ENCODE data around the gene TMEM176A. TPM values are rescaled to one million over a fixed set of nuclear protein-coding genes. Genes with fewer than 3 reads are reported as not detected.
"Not testable (repeated sequence)": the region's sequence is repeated elsewhere in the genome, so short reads cannot be mapped to it uniquely, and the experiment has no call there.

TMEM176A gene
- total RNA-seq, 1 donor, result 2.4 TPM

DNA sequence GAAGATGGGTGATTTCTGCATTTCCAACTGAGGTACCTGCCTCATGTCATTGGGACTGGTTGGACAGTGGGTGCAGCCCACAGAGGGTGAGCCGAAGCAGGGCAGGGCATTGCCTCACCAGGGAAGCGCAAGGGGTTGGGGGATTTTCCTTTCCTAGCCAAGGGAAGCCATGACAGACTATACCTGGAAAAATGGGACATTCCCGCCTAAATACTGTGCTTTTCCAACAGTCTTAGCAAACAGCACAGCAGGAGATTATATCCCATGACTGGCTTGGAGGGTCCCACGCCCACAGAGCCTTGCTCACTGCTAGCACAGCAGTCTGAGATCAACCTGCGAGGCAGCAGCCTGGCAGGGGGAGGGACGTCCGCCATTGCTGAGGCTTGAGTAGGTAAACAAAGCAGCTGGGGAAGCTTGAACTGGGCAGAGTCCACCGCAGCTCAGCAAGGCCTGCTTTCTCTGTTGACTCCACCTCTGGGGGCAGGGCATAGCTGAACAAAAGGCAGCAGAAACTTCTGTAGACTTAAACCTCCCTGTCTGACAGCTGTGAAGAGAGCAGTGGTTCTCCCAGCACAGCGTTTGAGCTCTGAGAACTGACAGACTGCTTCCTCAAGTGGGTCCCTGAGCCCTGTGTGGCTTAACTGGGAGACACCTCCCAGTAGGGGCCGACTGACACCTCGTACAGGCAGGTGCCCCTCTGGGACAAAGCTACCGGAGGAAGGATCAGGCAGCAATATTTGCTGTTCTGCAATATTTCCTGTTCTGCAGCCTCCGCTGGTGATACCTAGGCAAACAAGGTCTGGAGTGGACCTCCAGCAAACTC, 7.3 kb downstream of the TMEM176A start:
- not testable (repeated sequence) for DNase-seq (ENCODE audit: low read depth in 2 of 3, low spot score in 2 of 3)

DNA sequence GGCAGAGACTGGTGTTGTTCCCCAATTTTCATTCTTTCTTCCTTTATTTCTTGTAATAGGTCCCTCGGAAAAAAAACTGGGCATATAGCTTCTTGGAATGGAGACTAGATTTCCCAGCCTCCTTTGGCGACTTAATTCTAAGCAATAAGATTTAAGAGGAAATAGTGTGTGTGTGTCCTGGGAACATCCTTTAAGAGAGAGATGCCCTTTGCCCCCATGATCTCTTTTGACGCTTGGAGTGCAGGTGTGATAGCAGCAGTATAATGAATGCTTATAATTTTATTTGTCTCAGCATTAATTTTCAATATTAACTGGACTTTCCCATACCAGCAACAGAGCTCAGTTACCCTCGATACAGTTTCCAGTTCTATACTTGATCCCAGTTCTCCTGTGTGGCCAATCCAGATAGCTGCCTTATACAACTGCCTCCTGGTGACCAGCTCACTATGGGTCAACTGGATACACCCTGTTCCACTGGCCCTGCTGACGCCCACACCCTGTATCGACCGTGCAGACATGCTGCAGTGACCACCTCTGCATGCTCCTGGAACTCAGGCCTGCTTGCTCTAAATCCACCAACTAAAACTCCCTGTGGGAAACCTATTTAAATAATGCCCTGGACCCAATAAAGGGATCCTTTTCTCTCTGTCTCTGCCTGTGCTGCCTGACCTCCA, 13.9 kb downstream of the TMEM176A start:
- no peak for DNase-seq (ENCODE audit: low read depth in 2 of 3, low spot score in 2 of 3)

DNA sequence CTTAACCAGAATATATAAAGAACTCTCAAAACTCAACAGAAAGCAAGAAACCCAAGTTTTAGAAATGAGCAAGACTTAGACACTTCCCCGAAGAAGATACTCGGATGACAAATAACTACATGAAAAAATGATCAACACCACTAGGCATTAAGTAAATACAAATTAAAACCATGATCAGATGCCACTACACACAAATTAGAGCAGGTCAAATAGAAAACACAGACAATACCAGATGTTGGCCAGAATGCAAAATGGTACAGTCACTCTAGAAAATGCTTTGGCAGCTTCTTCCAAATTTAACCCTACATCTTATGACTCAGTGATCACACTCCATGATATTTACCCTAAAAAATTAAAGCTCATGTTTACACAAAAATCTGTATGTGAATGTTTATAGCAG, 18.4 kb downstream of the TMEM176A start:
- DNase-seq (ENCODE audit: low read depth in 2 of 3, low spot score in 2 of 3), result no peak

DNA sequence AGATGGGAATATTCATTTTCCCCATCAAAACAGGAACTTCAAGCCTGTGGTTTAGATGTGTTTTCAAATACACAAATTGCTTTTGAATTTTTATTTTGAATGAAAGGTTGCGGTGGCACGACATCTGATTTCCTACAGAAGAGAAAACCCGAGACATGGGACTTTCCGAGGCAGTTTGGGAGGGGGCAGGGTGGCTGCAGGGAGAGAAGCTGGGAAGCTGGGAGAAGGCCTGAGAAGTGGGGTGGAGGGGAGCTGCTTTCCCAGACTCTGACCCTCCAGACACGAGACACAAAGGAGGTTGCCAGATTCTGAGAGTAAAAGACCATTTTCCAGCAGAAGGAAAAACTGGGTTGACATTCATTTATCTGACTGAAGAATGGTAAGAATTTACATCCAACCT, 19.6 kb downstream of the TMEM176A start:
- no peak for DNase-seq (ENCODE audit: low read depth in 2 of 3, low spot score in 2 of 3)

DNA sequence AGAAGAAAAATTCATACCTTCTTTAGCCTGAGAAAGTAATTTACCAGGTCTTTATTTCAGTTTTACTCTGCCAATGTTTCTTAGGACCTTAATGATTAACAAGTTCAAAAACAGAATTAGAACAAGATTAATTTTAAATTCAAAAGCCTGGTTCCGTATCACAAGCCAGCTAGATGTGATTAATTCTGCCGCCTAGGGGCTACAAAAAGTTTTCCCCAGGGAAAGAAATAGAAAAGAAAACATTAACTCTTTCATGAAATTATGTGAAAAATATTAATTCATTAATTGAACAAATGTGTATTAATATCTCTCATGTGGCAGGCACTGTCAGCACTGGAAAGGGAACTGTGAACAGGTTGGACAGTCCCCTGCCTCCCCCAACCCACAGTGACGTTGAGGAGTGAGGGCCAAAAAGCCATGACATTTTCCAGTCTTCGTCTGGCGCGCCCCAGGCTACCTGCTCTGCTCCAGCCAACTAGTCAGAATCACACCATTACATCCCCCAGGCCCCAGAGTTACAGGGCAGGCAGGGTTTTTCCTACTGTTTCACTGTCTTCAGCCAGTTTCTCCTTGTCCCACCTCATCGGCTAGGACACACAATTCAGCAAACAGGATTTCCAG, 20.1 kb downstream of the TMEM176A start:
- no peak for DNase-seq (ENCODE audit: low read depth in 2 of 3, low spot score in 2 of 3)

DNA sequence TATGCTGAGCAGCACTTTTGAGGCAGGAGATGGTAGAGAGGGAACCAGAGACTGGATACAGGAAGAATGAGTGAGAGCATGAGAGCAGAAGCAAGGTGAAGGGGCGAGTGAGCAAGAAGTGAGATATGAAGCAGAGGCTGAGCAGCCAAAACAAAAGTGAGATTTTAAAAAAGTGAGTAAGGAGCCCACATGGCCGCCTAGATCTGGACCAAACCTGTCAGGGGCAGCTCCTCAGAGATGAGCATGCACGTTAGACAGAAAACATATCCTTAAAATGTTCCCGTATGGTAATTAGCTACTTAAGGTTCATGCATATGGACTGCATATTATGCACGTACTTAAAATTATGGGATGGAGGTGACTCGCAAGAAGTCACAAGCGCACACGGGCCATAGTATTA, 22.5 kb downstream of the TMEM176A start:
- no peak for DNase-seq (ENCODE audit: low read depth in 2 of 3, low spot score in 2 of 3)

- DNase-seq (ENCODE audit: low read depth in 2 of 3, low spot score in 2 of 3), result no peak
These were observed 23.0 kb downstream of the TMEM176A start for GRCh38 chr7:150823484-150824126.

DNA sequence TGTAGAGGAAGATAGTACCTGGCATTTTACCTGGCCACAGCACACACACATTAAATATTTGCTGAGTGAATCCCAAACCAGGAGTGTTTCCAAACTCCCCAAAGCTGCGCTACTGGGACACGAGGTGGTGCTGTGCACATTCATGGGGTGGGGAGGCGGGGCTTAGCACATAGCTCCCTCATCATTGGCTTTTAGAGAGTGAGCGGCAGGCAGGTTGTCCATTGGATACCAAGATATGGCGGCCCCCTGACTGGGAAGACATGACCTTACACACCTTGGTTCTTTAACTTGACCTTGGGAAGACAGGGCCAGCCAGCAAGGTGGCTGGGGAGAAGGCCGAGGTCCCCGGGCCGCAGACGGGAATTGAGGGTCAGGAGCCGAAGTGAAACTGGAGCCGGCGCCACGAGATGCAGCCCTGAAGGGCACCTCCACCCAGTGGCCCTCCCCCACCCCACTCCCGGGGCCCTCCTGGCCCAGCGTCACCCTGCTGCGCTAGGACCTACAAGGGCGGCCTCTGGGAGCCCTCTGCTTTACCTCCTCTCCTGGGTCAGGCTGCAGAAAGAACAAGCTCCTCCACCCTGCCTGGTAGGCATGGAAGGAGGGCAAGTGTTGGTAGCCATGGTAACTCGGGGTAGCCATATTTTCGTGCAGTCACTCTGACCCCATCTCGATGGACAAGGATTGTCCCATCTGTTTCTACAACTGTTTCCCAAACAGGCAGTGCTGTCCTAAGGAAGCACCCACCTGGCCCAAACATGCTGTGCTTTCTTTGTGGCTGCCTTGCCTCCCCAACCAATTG, 24.0 kb downstream of the TMEM176A start:
- DNase-seq (ENCODE audit: low read depth in 2 of 3, low spot score in 2 of 3), result no peak

- no peak for DNase-seq (ENCODE audit: low read depth in 2 of 3, low spot score in 2 of 3)
These were observed 25.7 kb downstream of the TMEM176A start for GRCh38 chr7:150826061-150826849.

GRCh38 chr7:150828384-150828783, 27.8 kb downstream of the TMEM176A start:
- no peak for DNase-seq (ENCODE audit: low read depth in 2 of 3, low spot score in 2 of 3)

GRCh38 chr7:150829426-150829825, 28.9 kb downstream of the TMEM176A start:
- no peak for DNase-seq (ENCODE audit: low read depth in 2 of 3, low spot score in 2 of 3)

GRCh38 chr7:150830937-150831336, 30.4 kb downstream of the TMEM176A start:
- DNase-seq (ENCODE audit: low read depth in 2 of 3, low spot score in 2 of 3), result no peak

DNA sequence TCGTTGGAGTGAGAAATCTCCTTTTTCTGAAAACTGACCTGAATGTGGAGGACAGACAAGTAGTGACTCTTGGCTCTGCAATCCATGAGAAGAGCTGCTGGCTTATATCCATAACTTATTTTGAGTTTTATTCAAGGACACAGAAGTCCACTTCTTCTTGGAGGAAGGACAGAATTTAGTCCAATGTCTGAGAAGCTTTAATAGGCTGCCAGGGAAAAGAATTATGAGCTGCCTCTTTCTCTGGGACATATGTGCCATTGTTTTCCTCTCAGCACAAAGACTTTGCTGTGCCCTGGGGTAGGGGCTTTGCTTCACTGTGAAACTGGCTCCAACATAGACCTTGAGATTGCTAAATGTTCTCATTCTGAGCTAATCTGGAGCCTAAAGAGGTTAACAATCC, 31.3 kb downstream of the TMEM176A start:
- no peak for DNase-seq (ENCODE audit: low read depth in 2 of 3, low spot score in 2 of 3)

- DNase-seq (ENCODE audit: low read depth in 2 of 3, low spot score in 2 of 3), result no peak
These were observed 34.5 kb downstream of the TMEM176A start for GRCh38 chr7:150835019-150835418.

GRCh38 chr7:150835702-150836280, 35.2 kb downstream of the TMEM176A start:
- DNase-seq (ENCODE audit: low read depth in 2 of 3, low spot score in 2 of 3), result no peak

GRCh38 chr7:150838965-150839650, 38.5 kb downstream of the TMEM176A start:
- DNase-seq (ENCODE audit: low read depth in 2 of 3, low spot score in 2 of 3), result no peak

GRCh38 chr7:150842018-150842417, 41.4 kb downstream of the TMEM176A start:
- DNase-seq (ENCODE audit: low read depth in 2 of 3, low spot score in 2 of 3), result no peak

DNA sequence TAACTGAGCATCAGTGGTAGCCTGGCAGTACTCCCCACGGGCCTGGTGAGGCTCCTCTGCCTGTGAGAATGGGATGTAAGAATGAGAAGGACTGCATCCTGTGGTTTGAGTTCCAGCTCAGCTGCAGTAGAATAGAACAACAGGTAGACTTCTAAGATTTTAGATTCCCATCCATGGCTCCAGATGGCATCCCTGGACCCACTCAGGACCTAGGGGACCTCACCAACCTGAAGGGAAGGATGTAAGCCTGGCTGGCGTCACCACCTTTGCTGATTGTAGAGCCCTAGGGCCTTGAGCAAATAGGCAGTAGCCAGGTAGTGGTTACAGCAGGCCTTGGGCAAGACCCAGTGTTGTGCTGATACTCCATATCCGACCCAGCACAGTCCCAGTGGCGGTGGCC, 42.1 kb downstream of the TMEM176A start:
- no peak for DNase-seq (ENCODE audit: low read depth in 2 of 3, low spot score in 2 of 3)

DNA sequence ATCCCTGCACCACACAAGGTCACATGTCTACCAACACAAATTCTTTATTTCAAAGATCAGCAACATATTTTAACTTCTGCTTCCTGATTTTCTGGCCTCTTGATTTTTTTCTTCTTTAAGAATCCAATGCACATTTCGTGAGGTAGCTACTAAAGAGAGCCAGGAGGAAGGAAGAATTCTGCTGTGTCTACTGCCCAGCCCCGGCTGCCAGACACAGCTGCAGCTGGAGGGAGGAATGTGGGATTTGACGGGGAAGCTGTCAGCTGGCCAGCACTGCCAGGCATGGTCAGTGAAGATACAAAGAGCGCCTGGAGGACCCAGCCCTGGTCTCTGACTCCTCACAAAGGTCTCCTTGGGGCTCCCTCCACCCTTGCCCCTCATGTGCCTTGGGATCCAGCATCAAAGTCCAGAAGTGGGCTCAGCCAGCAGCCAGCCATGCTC, 44.9 kb downstream of the TMEM176A start:
- no peak for DNase-seq (ENCODE audit: low read depth in 2 of 3, low spot score in 2 of 3)

Data from hematopoietic multipotent progenitor cell (in vitro differentiated cells).